ENCODE results near the gene FLNC. TPM values are rescaled to one million over a fixed set of nuclear protein-coding genes. Genes with fewer than 3 reads are reported as not detected.

FLNC gene
- polyA plus RNA-seq, 1 donor from 2014 or later, result 0.36 TPM

DNA sequence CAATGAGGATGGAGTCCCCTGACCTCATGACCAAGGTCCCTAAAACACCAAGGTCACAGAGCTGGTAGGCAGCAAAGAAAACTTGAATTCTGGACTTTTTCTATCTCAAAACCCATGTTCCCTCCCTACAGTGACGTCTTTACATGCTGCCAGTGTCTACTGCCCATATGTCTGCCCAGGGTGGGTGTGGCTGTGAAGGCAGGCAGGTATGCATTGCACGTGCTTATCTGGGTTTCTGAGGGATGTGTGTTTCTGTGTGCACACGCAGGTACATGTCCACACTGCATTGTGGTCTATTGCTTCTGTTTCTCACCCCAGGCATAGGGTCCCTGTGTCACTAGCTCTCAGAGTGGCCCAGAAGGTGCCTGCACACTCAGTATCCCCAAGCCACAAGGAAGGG is 45.9 kb downstream of the FLNC start:
- H3K79me2 ChIP-seq (replicated peaks; ENCODE audit: insufficient read depth, low read length), result no peaks in the 10 kb centered on the region
- H3K4me3 ChIP-seq (ENCODE audit: low read length), result no peak overlapping the region
- H3K27me3 ChIP-seq (ENCODE audit: insufficient read depth, low read depth, low read length), result no peaks in the 10 kb centered on the region
- H3K4me2 ChIP-seq (ENCODE audit: low read length), result no peak overlapping the region
- no peak for TF ChIP-seq EZH2 (IDR thresholded peaks at IDR 0.05; ENCODE audit: borderline replicate concordance, insufficient read depth, low read length, poor library complexity, severe bottlenecking)
- H4K20me1 ChIP-seq (ENCODE audit: insufficient read depth), result no peaks in the 10 kb centered on the region
- no peaks in the 10 kb centered on the region for H3K36me3 ChIP-seq (ENCODE audit: insufficient read depth, low read length)
- no peak overlapping the region for H2AFZ ChIP-seq (ENCODE audit: low read depth, low read length)
- no peak overlapping the region for H3K27ac ChIP-seq (ENCODE audit: low read length)
- no peaks in the 10 kb centered on the region for H3K9me3 ChIP-seq (ENCODE audit: low read length)
- no peak overlapping the region for H3K9ac ChIP-seq (ENCODE audit: low read length)
- no peaks in the 10 kb centered on the region for H3F3A ChIP-seq (ENCODE audit: insufficient read depth, low read length, poor library complexity, severe bottlenecking)
- no peaks in the 10 kb centered on the region for H3K9me2 ChIP-seq (ENCODE audit: insufficient read depth, low read length)

DNA sequence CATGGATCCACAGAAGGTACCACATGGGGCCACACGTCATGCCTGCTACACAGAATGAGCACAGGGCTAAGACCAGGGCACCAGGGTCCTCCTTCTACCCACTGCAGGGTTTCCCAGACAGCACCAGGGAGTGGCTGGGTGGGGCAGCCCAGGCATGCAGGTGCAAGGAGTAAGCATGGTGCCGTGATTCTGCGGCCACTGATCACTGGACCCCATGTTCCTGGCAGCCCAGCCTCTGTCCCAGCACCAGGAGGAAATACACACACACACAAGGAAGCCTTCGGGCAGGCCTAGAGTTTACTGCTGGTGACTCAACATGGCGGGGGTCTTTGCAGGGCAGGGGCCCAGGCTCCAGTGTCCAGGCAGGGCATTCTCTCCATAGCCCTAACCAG is 46.4 kb downstream of the FLNC start:
- Histone ChIP-seq H3K79me2 (replicated peaks; ENCODE audit: insufficient read depth, low read length) (no peaks in the 10 kb centered on the region), H3K9me3 (ENCODE audit: low read length) (no peaks in the 10 kb centered on the region), H3F3A (ENCODE audit: insufficient read depth, low read length, poor library complexity, severe bottlenecking) (no peaks in the 10 kb centered on the region), H3K4me2 (ENCODE audit: low read length) (no peak overlapping the region), H2AFZ (ENCODE audit: low read depth, low read length) (no peak overlapping the region), H4K20me1 (ENCODE audit: insufficient read depth) (no peaks in the 10 kb centered on the region), H3K4me3 (ENCODE audit: low read length) (no peak overlapping the region), H3K9me2 (ENCODE audit: insufficient read depth, low read length) (no peaks in the 10 kb centered on the region), H3K36me3 (ENCODE audit: insufficient read depth, low read length) (no peaks in the 10 kb centered on the region), H3K27me3 (ENCODE audit: insufficient read depth, low read depth, low read length) (no peaks in the 10 kb centered on the region), H3K9ac (ENCODE audit: low read length) (no peak overlapping the region), H3K27ac (ENCODE audit: low read length) (no peak overlapping the region)
- TF ChIP-seq EZH2 (IDR thresholded peaks at IDR 0.05; ENCODE audit: borderline replicate concordance, insufficient read depth, low read length, poor library complexity, severe bottlenecking) (no peak), MXI1 (conservative IDR thresholded peaks at IDR 0.05; ENCODE audit: poor library complexity, severe bottlenecking) (no peak), TAF1 (IDR thresholded peaks at IDR 0.05; ENCODE audit: low read depth) (no peak), RAD21 (conservative IDR thresholded peaks at IDR 0.05) (no peak), SMC3 (conservative IDR thresholded peaks at IDR 0.05; ENCODE audit: poor library complexity) (no peak), EP300 (conservative IDR thresholded peaks at IDR 0.05; ENCODE audit: poor library complexity, severe bottlenecking) (no peak), POLR2AphosphoS5 (IDR thresholded peaks at IDR 0.05) (no peak)
- TF ChIP-seq, protein P1, sequence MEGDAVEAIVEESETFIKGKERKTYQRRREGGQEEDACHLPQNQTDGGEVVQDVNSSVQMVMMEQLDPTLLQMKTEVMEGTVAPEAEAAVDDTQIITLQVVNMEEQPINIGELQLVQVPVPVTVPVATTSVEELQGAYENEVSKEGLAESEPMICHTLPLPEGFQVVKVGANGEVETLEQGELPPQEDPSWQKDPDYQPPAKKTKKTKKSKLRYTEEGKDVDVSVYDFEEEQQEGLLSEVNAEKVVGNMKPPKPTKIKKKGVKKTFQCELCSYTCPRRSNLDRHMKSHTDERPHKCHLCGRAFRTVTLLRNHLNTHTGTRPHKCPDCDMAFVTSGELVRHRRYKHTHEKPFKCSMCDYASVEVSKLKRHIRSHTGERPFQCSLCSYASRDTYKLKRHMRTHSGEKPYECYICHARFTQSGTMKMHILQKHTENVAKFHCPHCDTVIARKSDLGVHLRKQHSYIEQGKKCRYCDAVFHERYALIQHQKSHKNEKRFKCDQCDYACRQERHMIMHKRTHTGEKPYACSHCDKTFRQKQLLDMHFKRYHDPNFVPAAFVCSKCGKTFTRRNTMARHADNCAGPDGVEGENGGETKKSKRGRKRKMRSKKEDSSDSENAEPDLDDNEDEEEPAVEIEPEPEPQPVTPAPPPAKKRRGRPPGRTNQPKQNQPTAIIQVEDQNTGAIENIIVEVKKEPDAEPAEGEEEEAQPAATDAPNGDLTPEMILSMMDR (IDR thresholded peaks at IDR 0.05; ENCODE audit: poor library complexity, severe bottlenecking), result no peak
- TF ChIP-seq, protein P2, sequence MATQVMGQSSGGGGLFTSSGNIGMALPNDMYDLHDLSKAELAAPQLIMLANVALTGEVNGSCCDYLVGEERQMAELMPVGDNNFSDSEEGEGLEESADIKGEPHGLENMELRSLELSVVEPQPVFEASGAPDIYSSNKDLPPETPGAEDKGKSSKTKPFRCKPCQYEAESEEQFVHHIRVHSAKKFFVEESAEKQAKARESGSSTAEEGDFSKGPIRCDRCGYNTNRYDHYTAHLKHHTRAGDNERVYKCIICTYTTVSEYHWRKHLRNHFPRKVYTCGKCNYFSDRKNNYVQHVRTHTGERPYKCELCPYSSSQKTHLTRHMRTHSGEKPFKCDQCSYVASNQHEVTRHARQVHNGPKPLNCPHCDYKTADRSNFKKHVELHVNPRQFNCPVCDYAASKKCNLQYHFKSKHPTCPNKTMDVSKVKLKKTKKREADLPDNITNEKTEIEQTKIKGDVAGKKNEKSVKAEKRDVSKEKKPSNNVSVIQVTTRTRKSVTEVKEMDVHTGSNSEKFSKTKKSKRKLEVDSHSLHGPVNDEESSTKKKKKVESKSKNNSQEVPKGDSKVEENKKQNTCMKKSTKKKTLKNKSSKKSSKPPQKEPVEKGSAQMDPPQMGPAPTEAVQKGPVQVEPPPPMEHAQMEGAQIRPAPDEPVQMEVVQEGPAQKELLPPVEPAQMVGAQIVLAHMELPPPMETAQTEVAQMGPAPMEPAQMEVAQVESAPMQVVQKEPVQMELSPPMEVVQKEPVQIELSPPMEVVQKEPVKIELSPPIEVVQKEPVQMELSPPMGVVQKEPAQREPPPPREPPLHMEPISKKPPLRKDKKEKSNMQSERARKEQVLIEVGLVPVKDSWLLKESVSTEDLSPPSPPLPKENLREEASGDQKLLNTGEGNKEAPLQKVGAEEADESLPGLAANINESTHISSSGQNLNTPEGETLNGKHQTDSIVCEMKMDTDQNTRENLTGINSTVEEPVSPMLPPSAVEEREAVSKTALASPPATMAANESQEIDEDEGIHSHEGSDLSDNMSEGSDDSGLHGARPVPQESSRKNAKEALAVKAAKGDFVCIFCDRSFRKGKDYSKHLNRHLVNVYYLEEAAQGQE (IDR thresholded peaks at IDR 0.05; ENCODE audit: borderline replicate concordance), result no peak
